Astrocyte (in vitro differentiated cells and primary cell): ENCODE data around the gene NAALADL2. TPM values are rescaled to one million over a fixed set of nuclear protein-coding genes. Genes with fewer than 3 reads are reported as not detected.

Source experiments
- DNase-seq: peaks from one replicate; pipeline ENCODE4 v3.0.0-alpha.2; 2010; ENCODE audit warnings: low read depth
- FAIRE-seq: peaks from 2 replicates; lab custom pipeline; 2011; peaks lifted over from hg19 to GRCh38; lab: Jason Lieb, UNC
- H2AFZ ChIP-seq: 2 replicates; pipeline ENCODE4 v1.6.0; 2012; ENCODE audit warnings: low read depth, low read length, inconsistent platforms
- H3K27ac ChIP-seq: 2 replicates; pipeline ENCODE4 v1.5.1; 2011; ENCODE audit warnings: low read depth, low read length, inconsistent platforms
- H3K27me3 ChIP-seq: 2 replicates; pipeline ENCODE4 v1.6.0; 2011; ENCODE audit warnings: low read length, inconsistent platforms; ENCODE audit not compliant: insufficient read depth
- H3K36me3 ChIP-seq: 2 replicates; pipeline ENCODE4 v1.5.1; 2011; ENCODE audit warnings: low read length, inconsistent platforms; ENCODE audit not compliant: insufficient read depth
- H3K4me1 ChIP-seq: 2 replicates; pipeline ENCODE4 v1.5.1; 2011; ENCODE audit warnings: low read length, inconsistent platforms; ENCODE audit not compliant: insufficient read depth
- H3K4me2 ChIP-seq: 2 replicates; pipeline ENCODE4 v1.6.0; 2012; ENCODE audit warnings: low read length, inconsistent platforms
- H3K4me3 ChIP-seq: 2 replicates; pipeline ENCODE4 v1.5.1; 2011; ENCODE audit warnings: low read depth, mild to moderate bottlenecking, low read length, inconsistent platforms; ENCODE audit not compliant: insufficient read depth
- H3K79me2 ChIP-seq: 2 replicates; pipeline ENCODE4 v1.6.0; 2012; ENCODE audit warnings: mild to moderate bottlenecking, low read length, inconsistent platforms; ENCODE audit not compliant: insufficient read depth
- H3K9ac ChIP-seq: 2 replicates; pipeline ENCODE4 v1.6.0; 2012; ENCODE audit warnings: mild to moderate bottlenecking, low read length, inconsistent platforms
- H3K9me3 ChIP-seq: 2 replicates; pipeline ENCODE4 v1.5.1; 2012; ENCODE audit warnings: low read depth, mild to moderate bottlenecking, low read length, inconsistent platforms; ENCODE audit not compliant: insufficient read depth
- H4K20me1 ChIP-seq: 2 replicates; pipeline ENCODE4 v1.6.0; 2012; ENCODE audit warnings: low read length, inconsistent platforms; ENCODE audit not compliant: insufficient read depth
- H3K27ac Mint-ChIP-seq: one replicate; pipeline ENCODE4 v1.8.0; 2021; ENCODE audit warnings: mild to moderate bottlenecking, mixed read lengths; ENCODE audit not compliant: unreplicated experiment
- H3K27me3 Mint-ChIP-seq: one replicate; pipeline ENCODE4 v1.8.0; 2021; ENCODE audit warnings: low read depth, mixed read lengths; ENCODE audit not compliant: unreplicated experiment
- H3K36me3 Mint-ChIP-seq: one replicate; pipeline ENCODE4 v1.8.0; 2021; ENCODE audit warnings: low read depth, mixed read lengths; ENCODE audit not compliant: unreplicated experiment
- H3K4me1 Mint-ChIP-seq: one replicate; pipeline ENCODE4 v1.8.0; 2021; ENCODE audit warnings: low read depth, mixed read lengths; ENCODE audit not compliant: unreplicated experiment
- H3K4me3 Mint-ChIP-seq: one replicate; pipeline ENCODE4 v1.8.0; 2021; ENCODE audit warnings: mild to moderate bottlenecking, moderate library complexity, mixed read lengths; ENCODE audit not compliant: unreplicated experiment
- H3K9me3 Mint-ChIP-seq: one replicate; pipeline ENCODE4 v1.8.0; 2021; ENCODE audit warnings: mild to moderate bottlenecking, mixed read lengths; ENCODE audit not compliant: unreplicated experiment
- EZH2 ChIP-seq: IDR thresholded peaks from 2 replicates; pipeline ENCODE4 v1.6.1; 2012; ENCODE audit warnings: mild to moderate bottlenecking, low read length, inconsistent platforms; ENCODE audit not compliant: insufficient read depth
- total RNA-seq: library from RNA; stranded (reverse); gene quantifications from 2 replicates; pipeline ENCODE4 v1.2.1, GENCODE V29; 2021
- TF ChIP-seq, protein P1 (sequence below): IDR thresholded peaks from 2 replicates; pipeline ENCODE4 v1.5.1; 2011; ENCODE audit warnings: low read depth, mild to moderate bottlenecking, inconsistent platforms, low read length, moderate library complexity; ENCODE audit not compliant: insufficient read depth

NAALADL2 gene
- total RNA-seq, 1 donor from 2014 or later = 2.7 TPM

- H3K36me3 Mint-ChIP-seq = no peaks in the 10 kb centered on the region
- Histone ChIP-seq H3K4me2 (no peak overlapping the region), H4K20me1 (no peaks in the 10 kb centered on the region), H3K4me1 (no peaks in the 10 kb centered on the region), H3K36me3 (no peaks in the 10 kb centered on the region), H3K79me2 (no peaks in the 10 kb centered on the region), H2AFZ (no peak overlapping the region), H3K27me3 (no peaks in the 10 kb centered on the region), H3K9ac (no peak overlapping the region), H3K4me3 (no peak overlapping the region), H3K27ac (no peak overlapping the region), H3K9me3 (no peaks in the 10 kb centered on the region)
- peak; percentile 76 for DNase-seq
- FAIRE-seq = no peak
- H3K27me3 Mint-ChIP-seq = no peaks in the 10 kb centered on the region
- no peaks in the 10 kb centered on the region for H3K9me3 Mint-ChIP-seq
- peaks cover 2% of the 10 kb centered on the region for H3K4me1 Mint-ChIP-seq
- no peak overlapping the region for H3K4me3 Mint-ChIP-seq
- no peak overlapping the region for H3K27ac Mint-ChIP-seq
- TF ChIP-seq, protein P1, sequence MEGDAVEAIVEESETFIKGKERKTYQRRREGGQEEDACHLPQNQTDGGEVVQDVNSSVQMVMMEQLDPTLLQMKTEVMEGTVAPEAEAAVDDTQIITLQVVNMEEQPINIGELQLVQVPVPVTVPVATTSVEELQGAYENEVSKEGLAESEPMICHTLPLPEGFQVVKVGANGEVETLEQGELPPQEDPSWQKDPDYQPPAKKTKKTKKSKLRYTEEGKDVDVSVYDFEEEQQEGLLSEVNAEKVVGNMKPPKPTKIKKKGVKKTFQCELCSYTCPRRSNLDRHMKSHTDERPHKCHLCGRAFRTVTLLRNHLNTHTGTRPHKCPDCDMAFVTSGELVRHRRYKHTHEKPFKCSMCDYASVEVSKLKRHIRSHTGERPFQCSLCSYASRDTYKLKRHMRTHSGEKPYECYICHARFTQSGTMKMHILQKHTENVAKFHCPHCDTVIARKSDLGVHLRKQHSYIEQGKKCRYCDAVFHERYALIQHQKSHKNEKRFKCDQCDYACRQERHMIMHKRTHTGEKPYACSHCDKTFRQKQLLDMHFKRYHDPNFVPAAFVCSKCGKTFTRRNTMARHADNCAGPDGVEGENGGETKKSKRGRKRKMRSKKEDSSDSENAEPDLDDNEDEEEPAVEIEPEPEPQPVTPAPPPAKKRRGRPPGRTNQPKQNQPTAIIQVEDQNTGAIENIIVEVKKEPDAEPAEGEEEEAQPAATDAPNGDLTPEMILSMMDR = no peak
- no peak for TF ChIP-seq EZH2
These were observed 726.8 kb downstream of the NAALADL2 start for GRCh38 chr3:175585898-175586297.

GRCh38 chr3:175590745-175591144, 731.6 kb downstream of the NAALADL2 start:
- no peak overlapping the region for H3K4me3 ChIP-seq
- no peak overlapping the region for H3K27ac Mint-ChIP-seq
- no peak for DNase-seq
- TF ChIP-seq EZH2 = no peak
- TF ChIP-seq, protein P1 = no peak
- H3K27me3 ChIP-seq = no peaks in the 10 kb centered on the region
- no peak overlapping the region for H3K27ac ChIP-seq
- H3K9me3 ChIP-seq = no peaks in the 10 kb centered on the region
- no peak overlapping the region for H3K4me2 ChIP-seq
- no peaks in the 10 kb centered on the region for H3K36me3 Mint-ChIP-seq
- H4K20me1 ChIP-seq = no peaks in the 10 kb centered on the region
- no peaks in the 10 kb centered on the region for H3K79me2 ChIP-seq
- H3K36me3 ChIP-seq = no peaks in the 10 kb centered on the region
- H3K27me3 Mint-ChIP-seq = no peaks in the 10 kb centered on the region
- no peak for FAIRE-seq
- no peak overlapping the region for H2AFZ ChIP-seq
- H3K4me3 Mint-ChIP-seq = no peak overlapping the region
- H3K4me1 ChIP-seq = no peaks in the 10 kb centered on the region
- no peak overlapping the region for H3K9ac ChIP-seq
- peaks cover 2% of the 10 kb centered on the region for H3K9me3 Mint-ChIP-seq
- H3K4me1 Mint-ChIP-seq = peaks cover 2% of the 10 kb centered on the region

DNA sequence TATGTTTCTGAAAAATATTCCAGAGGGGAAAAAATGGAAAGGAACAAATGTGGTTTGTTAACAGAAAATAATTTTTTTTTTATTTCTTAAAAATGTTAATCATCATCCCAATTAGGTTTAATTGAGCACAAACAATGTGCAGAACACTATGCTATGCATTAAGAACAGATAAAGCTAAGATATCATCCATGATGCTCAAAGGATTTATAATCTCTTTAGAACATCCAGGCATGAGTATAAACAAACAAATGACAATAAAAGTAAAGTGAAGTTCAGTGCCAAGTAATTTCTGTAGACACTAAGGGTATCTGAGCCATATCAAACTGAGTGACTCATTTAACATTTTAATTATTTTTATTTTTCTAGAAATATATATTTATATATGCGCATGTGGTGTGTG, 732.2 kb downstream of the NAALADL2 start:
- Histone ChIP-seq H3K4me1 (no peaks in the 10 kb centered on the region), H3K27ac (no peak overlapping the region), H2AFZ (no peak overlapping the region), H3K9me3 (no peaks in the 10 kb centered on the region), H3K9ac (no peak overlapping the region), H3K27me3 (no peaks in the 10 kb centered on the region), H3K4me2 (no peak overlapping the region), H3K79me2 (no peaks in the 10 kb centered on the region), H4K20me1 (no peaks in the 10 kb centered on the region), H3K4me3 (no peak overlapping the region), H3K36me3 (no peaks in the 10 kb centered on the region)
- H3K27me3 Mint-ChIP-seq = no peaks in the 10 kb centered on the region
- H3K4me1 Mint-ChIP-seq = no peaks in the 10 kb centered on the region
- peaks cover 2% of the 10 kb centered on the region for H3K9me3 Mint-ChIP-seq
- H3K27ac Mint-ChIP-seq = no peak overlapping the region
- no peak for FAIRE-seq
- no peak for DNase-seq
- no peak overlapping the region for H3K4me3 Mint-ChIP-seq
- H3K36me3 Mint-ChIP-seq = no peaks in the 10 kb centered on the region
- TF ChIP-seq, protein P1 = no peak
- TF ChIP-seq EZH2 = no peak
